Measurements from ENCODE around the gene STMN3.

The STMN3 gene

DNA sequence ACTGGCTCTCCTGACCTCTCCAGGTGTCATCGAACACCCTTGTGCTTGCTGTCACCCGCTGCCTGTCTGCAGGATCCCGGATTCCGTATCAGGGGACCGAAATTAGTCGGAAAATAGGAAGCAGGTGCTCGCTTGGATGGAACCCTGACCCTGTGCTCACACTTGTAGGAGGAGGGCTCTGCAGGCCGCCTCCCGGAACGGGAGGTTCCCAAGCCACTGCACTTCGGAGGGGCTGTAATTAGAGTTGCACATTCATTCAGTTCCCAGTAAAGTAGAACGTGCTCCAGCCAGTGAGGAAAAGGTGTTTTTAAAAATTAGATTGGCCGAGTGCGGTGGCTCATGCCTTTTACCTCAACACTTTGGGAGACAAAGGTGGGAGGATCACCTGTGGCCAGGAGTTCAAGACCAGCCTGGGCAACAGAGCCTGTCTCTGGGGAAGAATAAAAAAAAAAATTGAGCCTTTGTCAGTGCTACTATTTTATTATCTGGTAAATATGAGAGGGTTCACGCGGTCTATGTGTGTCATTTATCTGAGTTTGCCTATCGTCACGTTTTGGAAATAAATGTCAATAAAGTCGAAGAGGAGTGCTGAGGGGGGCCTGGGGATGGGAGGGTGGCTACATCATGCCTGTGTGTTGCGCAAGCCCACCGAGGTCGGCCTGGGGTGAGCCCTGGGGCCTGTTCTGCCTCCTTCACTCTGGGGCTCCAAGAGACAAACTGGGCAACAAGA is 24.8 kb downstream of the STMN3 start (continued):
- TF ChIP-seq, protein P1, sequence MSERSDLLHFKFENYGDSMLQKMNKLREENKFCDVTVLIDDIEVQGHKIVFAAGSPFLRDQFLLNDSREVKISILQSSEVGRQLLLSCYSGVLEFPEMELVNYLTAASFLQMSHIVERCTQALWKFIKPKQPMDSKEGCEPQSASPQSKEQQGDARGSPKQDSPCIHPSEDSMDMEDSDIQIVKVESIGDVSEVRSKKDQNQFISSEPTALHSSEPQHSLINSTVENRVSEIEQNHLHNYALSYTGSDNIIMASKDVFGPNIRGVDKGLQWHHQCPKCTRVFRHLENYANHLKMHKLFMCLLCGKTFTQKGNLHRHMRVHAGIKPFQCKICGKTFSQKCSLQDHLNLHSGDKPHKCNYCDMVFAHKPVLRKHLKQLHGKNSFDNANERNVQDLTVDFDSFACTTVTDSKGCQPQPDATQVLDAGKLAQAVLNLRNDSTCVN (tag by site-specific recombination; optimal IDR thresholded peaks at IDR 0.05), result peak; percentile 56
- peak; percentile 87 for TF ChIP-seq ZFP69B (tag by site-specific recombination; IDR thresholded peaks at IDR 0.05)
- TF ChIP-seq ZFP37 (tag by site-specific recombination; IDR thresholded peaks at IDR 0.05), result peak; percentile 96
- TF ChIP-seq MYNN (tag by site-specific recombination; IDR thresholded peaks at IDR 0.05; ENCODE audit: borderline replicate concordance), result no peak
- peak; percentile 98 for TF ChIP-seq ZNF561 (tag by site-specific recombination; IDR thresholded peaks at IDR 0.05; ENCODE audit: borderline replicate concordance)
- peak; percentile 94 for TF ChIP-seq SCRT1 (tag by site-specific recombination; IDR thresholded peaks at IDR 0.05; ENCODE audit: borderline replicate concordance)
- peak; percentile 80 for TF ChIP-seq SP3 (tag by site-specific recombination; IDR thresholded peaks at IDR 0.05)
- no peak for TF ChIP-seq ZNF221 (tag by site-specific recombination; IDR thresholded peaks at IDR 0.05; ENCODE audit: borderline replicate concordance)
- TF ChIP-seq, protein P2, sequence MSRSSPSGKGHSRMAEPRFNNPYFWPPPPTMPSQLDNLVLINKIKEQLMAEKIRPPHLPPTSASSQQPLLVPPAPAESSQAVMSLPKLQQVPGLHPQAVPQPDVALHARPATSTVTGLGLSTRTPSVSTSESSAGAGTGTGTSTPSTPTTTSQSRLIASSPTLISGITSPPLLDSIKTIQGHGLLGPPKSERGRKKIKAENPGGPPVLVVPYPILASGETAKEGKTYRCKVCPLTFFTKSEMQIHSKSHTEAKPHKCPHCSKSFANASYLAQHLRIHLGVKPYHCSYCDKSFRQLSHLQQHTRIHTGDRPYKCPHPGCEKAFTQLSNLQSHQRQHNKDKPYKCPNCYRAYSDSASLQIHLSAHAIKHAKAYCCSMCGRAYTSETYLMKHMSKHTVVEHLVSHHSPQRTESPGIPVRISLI (tag by site-specific recombination; IDR thresholded peaks at IDR 0.05), result peak; percentile 83
- no peak for TF ChIP-seq ZNF768 (tag by site-specific recombination; IDR thresholded peaks at IDR 0.05)
- TF ChIP-seq ZNF157 (tag by site-specific recombination; IDR thresholded peaks at IDR 0.05), result no peak
- no peak for TF ChIP-seq ZNF426 (tag by site-specific recombination; IDR thresholded peaks at IDR 0.05)
- TF ChIP-seq FEZF1 (tag by site-specific recombination; IDR thresholded peaks at IDR 0.05), result no peak
- no peak for TF ChIP-seq ZNF37A (tag by site-specific recombination; IDR thresholded peaks at IDR 0.05)
- TF ChIP-seq, protein P3, sequence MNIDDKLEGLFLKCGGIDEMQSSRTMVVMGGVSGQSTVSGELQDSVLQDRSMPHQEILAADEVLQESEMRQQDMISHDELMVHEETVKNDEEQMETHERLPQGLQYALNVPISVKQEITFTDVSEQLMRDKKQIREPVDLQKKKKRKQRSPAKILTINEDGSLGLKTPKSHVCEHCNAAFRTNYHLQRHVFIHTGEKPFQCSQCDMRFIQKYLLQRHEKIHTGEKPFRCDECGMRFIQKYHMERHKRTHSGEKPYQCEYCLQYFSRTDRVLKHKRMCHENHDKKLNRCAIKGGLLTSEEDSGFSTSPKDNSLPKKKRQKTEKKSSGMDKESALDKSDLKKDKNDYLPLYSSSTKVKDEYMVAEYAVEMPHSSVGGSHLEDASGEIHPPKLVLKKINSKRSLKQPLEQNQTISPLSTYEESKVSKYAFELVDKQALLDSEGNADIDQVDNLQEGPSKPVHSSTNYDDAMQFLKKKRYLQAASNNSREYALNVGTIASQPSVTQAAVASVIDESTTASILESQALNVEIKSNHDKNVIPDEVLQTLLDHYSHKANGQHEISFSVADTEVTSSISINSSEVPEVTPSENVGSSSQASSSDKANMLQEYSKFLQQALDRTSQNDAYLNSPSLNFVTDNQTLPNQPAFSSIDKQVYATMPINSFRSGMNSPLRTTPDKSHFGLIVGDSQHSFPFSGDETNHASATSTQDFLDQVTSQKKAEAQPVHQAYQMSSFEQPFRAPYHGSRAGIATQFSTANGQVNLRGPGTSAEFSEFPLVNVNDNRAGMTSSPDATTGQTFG (tag by site-specific recombination; IDR thresholded peaks at IDR 0.05; ENCODE audit: borderline replicate concordance), result no peak
- no peak for TF ChIP-seq ZNF621 (tag by site-specific recombination; IDR thresholded peaks at IDR 0.05)
- peak; percentile 74; the same call in 1 of the 2 replicates for TF ChIP-seq ZSCAN23 (tag by site-specific recombination; IDR thresholded peaks at IDR 0.05)
- TF ChIP-seq, protein P4, sequence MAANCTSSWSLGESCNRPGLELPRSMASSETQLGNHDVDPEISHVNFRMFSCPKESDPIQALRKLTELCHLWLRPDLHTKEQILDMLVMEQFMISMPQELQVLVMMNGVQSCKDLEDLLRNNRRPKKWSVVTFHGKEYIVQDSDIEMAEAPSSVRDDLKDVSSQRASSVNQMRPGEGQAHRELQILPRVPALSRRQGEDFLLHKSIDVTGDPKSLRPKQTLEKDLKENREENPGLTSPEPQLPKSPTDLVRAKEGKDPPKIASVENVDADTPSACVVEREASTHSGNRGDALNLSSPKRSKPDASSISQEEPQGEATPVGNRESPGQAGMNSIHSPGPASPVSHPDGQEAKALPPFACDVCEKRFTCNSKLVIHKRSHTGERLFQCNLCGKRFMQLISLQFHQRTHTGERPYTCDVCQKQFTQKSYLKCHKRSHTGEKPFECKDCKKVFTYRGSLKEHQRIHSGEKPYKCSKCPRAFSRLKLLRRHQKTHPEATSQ (tag by site-specific recombination; IDR thresholded peaks at IDR 0.05), result 0 out of 2 replicates have a peak, but pooled peaks have one; percentile 61
- no peak for TF ChIP-seq ZNF560 (tag by site-specific recombination; IDR thresholded peaks at IDR 0.05; ENCODE audit: borderline replicate concordance)
- peak; percentile 90 for TF ChIP-seq SP7 (tag by site-specific recombination; IDR thresholded peaks at IDR 0.05)
- TF ChIP-seq ZNF404 (tag by site-specific recombination; IDR thresholded peaks at IDR 0.05), result no peak
- TF ChIP-seq ZNF776 (tag by site-specific recombination; IDR thresholded peaks at IDR 0.05; ENCODE audit: borderline replicate concordance), result no peak
- TF ChIP-seq ZNF792 (tag by site-specific recombination; IDR thresholded peaks at IDR 0.05), result no peak
- no peak for TF ChIP-seq ZFP3 (tag by site-specific recombination; IDR thresholded peaks at IDR 0.05; ENCODE audit: low read depth)
- no peak for TF ChIP-seq HOXD13 (CRISPR knock-in tag; IDR thresholded peaks at IDR 0.05; ENCODE audit: borderline replicate concordance)
- peak; percentile 96 for TF ChIP-seq ZBTB17 (tag by site-specific recombination; IDR thresholded peaks at IDR 0.05)
- no peak; the same call in 1 of the 2 replicates for TF ChIP-seq ZNF660 (tag by site-specific recombination; IDR thresholded peaks at IDR 0.05)
- peak; percentile 87 for TF ChIP-seq ZNF2 (tag by site-specific recombination; IDR thresholded peaks at IDR 0.05)
- TF ChIP-seq, protein P5, sequence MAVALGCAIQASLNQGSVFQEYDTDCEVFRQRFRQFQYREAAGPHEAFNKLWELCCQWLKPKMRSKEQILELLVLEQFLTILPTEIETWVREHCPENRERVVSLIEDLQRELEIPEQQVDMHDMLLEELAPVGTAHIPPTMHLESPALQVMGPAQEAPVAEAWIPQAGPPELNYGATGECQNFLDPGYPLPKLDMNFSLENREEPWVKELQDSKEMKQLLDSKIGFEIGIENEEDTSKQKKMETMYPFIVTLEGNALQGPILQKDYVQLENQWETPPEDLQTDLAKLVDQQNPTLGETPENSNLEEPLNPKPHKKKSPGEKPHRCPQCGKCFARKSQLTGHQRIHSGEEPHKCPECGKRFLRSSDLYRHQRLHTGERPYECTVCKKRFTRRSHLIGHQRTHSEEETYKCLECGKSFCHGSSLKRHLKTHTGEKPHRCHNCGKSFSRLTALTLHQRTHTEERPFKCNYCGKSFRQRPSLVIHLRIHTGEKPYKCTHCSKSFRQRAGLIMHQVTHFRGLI (tag by site-specific recombination; IDR thresholded peaks at IDR 0.05), result peak; percentile 66; the same call in 1 of the 2 replicates
- peak; percentile 25; the same call in 1 of the 2 replicates for TF ChIP-seq GLIS1 (tag by site-specific recombination; IDR thresholded peaks at IDR 0.05)
- no peak for TF ChIP-seq ZNF549 (tag by site-specific recombination; IDR thresholded peaks at IDR 0.05)
- peak; percentile 67 for TF ChIP-seq KLF10 (tag by site-specific recombination; IDR thresholded peaks at IDR 0.05)
- TF ChIP-seq KLF16 (tag by site-specific recombination; IDR thresholded peaks at IDR 0.05), result peak; percentile 98
- no peak for TF ChIP-seq ZNF529 (tag by site-specific recombination; IDR thresholded peaks at IDR 0.05; ENCODE audit: insufficient replicate concordance)

Data from HEK293 (cell line).